Heart left ventricle (tissue), 13 donors: ENCODE results near the gene PLA2G2F.

Experiments used
- POLR2A ChIP-seq, 2 donors: fragments of 450-650 bp; IDR thresholded peaks; one replicate each; pipeline ENCODE4 v1.6.1; 2017; ENCODE audit warnings: antibody characterized with exemption in 2 of 2, mild to moderate bottlenecking in 2 of 2, moderate library complexity in 2 of 2
- TF ChIP-seq, protein P1 (sequence below), 12 donors: fragments of 200-600 bp; sonication (generic) in 4 of 12; IDR thresholded peaks; one replicate each; pipeline versions ENCODE4 v1.5.0 to v1.8.0; 2018 to 2022; ENCODE audit warnings: antibody characterized with exemption in 12 of 12, mild to moderate bottlenecking in 5 of 12
- donor health status: ischemic (EF 13 %, LVEDD 7.1; RV severe dilation, severe dysfunction).
- donor health status: DM: no; HTN: yes; CAD: no.
- donor health status: DM: no; HTN: no; CAD: no.
- donor health status: ischemic (EF 25% LVEDD 6.9; RV normal size, moderate dysfunction).
- donor health status: ischemic (EF 25% LVEDD 5.7; RV mildly dilated, moderate dysfunction).
- donor health status: ischemic (EF 35%, LVEDD 5.7; RV mildly dilated, moderate dysfunction).
- donor health status: nonischemic (EF 11% LVEDD 7.7; RV severe dilation, severe dysfunction).
- donor health status: DM: yes; HTN: yes; CAD: no.
- donor health status: PGD.
- donor health status: ischemic (EF 29% LVEDD 5.4; RV normal size, mild dysfunction).
- donor health status: nonischemic (EF 23%, LVEDD 6.1; RV moderate dilation, normal function).

DNA sequence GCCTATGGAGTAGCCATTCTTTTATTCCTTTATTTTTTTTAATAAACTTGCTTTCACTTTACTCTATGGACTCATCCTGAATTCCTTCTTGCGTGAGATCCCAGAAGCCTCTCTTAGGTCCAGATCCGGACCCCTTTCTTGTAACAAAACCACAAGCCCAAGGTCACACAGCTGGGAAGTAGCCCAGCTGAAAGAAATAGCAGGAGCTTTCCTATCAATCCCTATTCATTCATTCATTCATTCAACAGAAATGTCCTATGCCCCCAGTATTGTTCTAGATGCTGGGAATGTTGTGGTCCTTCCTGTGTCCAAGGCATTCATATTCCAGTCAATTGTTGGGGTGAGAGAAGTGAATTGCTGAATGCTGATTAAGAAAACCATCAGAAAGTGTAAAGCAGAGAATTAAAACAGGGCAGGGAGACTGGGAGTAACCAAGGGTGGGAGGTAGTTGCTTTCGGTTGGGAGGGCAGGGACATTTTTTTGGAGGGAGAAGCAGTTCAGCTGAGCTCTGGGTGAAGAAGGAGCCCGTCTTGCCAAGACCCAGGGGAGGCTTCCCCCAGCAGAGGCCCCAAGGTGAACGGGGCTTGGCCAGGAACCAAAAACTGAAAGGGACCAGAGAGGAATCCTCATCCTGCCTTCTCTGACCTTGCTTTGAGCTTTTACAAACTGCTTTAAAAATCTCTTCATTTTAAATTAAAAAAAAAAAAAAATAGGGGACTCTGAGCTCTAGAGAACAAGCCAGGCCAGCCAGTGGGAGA lies 30.6 kb upstream of the PLA2G2F start:
- TF ChIP-seq, protein P1, sequence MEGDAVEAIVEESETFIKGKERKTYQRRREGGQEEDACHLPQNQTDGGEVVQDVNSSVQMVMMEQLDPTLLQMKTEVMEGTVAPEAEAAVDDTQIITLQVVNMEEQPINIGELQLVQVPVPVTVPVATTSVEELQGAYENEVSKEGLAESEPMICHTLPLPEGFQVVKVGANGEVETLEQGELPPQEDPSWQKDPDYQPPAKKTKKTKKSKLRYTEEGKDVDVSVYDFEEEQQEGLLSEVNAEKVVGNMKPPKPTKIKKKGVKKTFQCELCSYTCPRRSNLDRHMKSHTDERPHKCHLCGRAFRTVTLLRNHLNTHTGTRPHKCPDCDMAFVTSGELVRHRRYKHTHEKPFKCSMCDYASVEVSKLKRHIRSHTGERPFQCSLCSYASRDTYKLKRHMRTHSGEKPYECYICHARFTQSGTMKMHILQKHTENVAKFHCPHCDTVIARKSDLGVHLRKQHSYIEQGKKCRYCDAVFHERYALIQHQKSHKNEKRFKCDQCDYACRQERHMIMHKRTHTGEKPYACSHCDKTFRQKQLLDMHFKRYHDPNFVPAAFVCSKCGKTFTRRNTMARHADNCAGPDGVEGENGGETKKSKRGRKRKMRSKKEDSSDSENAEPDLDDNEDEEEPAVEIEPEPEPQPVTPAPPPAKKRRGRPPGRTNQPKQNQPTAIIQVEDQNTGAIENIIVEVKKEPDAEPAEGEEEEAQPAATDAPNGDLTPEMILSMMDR (IDR thresholded peaks at IDR 0.05) = no peak
- TF ChIP-seq POLR2A (IDR thresholded peaks at IDR 0.05) = no peak
